Cardiac fibroblast (primary cell): Measurements from ENCODE around the gene TMED6.

ENCODE experiments used
- DNase-seq, 2 donors: peaks; one replicate each; pipeline versions ENCODE4 v3.0.0 to v3.0.0-alpha.2; 2010; ENCODE audit warnings: low read depth in 2 of 2
- H3K4me3 ChIP-seq, 2 donors: replicated peaks in 1 of 2; 1 replicate in 1 of 2; 2 replicates in 1 of 2; pipeline ENCODE4 v1.5.1; 2011; ENCODE audit warnings: low read depth in 2 of 2, low read length in 2 of 2, mild to moderate bottlenecking in 2 of 2, moderate library complexity in 1 of 2
- CTCF ChIP-seq: IDR thresholded peaks from one replicate; pipeline ENCODE4 v1.5.1; 2011; ENCODE audit warnings: low read depth, mild to moderate bottlenecking, low read length, inconsistent platforms

The TMED6 gene

GRCh38 chr16:69344171-69344570 lies 7.4 kb downstream of the TMED6 start:
- TF ChIP-seq CTCF, result no peak
- H3K4me3 ChIP-seq, result no peak overlapping the region
- no peak for DNase-seq

- DNase-seq, result peak in 1 of 2 donors; percentile 23
- TF ChIP-seq CTCF, result no peak
Observed at GRCh38 chr16:69340095-69340644, 11.4 kb downstream of the TMED6 start.

GRCh38 chr16:69339289-69340094 lies 12.1 kb downstream of the TMED6 start, which contains the start of the genes COG8 and NIP7:
Gene COG8 (minus strand): TSS chr16:69339564. CDS start chr16:69339552, 12 bp downstream.
Gene NIP7 (plus strand): TSS chr16:69339772. CDS start chr16:69339830, 58 bp downstream.
- TF ChIP-seq CTCF, result peak; percentile 82
- H3K4me3 ChIP-seq, result peak within 1 kb of the TSS; percentile 94 to 99
- DNase-seq, result peak; percentile 99

More at GRCh38 chr16:69340095-69340644, 11.4 kb downstream of the TMED6 start:
- peak overlapping the region; percentile 94 to 99 for H3K4me3 ChIP-seq

GRCh38 chr16:69338557-69339288 lies 12.9 kb downstream of the TMED6 start:
- DNase-seq, result no peak
- TF ChIP-seq CTCF, result no peak

GRCh38 chr16:69334696-69335095 lies 16.9 kb downstream of the TMED6 start:
- H3K4me3 ChIP-seq, result no peak overlapping the region
- DNase-seq, result no peak
- no peak for TF ChIP-seq CTCF

More at GRCh38 chr16:69338557-69339288, 12.9 kb downstream of the TMED6 start:
- peak overlapping the region; percentile 94 to 99 for H3K4me3 ChIP-seq

- peak; percentile 92 to 95 for DNase-seq
- no peak for TF ChIP-seq CTCF
- H3K4me3 ChIP-seq, result peak within 1 kb of the TSS; percentile 70 to 74
Observed at GRCh38 chr16:69330286-69331109, 21.1 kb downstream of the TMED6 start, which contains the start of gene PDF. Gene PDF (minus strand): TSS chr16:69330588. CDS start chr16:69330570, 18 bp downstream.
